ENCODE results near the gene STK11IP. TPM values are rescaled to one million over a fixed set of nuclear protein-coding genes. Genes with fewer than 3 reads are reported as not detected.

The STK11IP gene
- total and polyA plus RNA-seq, 2 of the 13 experiments (the other 11 are each of a cell fraction or from before 2014, with no cell fraction given): 12.8 to 24.0 TPM

- TF ChIP-seq POGK (CRISPR knock-in tag; conservative IDR thresholded peaks at IDR 0.05): peak; percentile 23; the same call in 1 of the 2 replicates
- TF ChIP-seq AHR (CRISPR knock-in tag; IDR thresholded peaks at IDR 0.05): peak; percentile 75
- no peak for TF ChIP-seq ZNF616 (CRISPR knock-in tag; IDR thresholded peaks at IDR 0.05; ENCODE audit: low read depth)
- peak; percentile 98 for TF ChIP-seq ZNF605 (CRISPR knock-in tag; IDR thresholded peaks at IDR 0.05)
- no peak; the same call in 1 of the 2 replicates for TF ChIP-seq ZNF230 (CRISPR knock-in tag; IDR thresholded peaks at IDR 0.05)
- TF ChIP-seq HBP1 (CRISPR knock-in tag; IDR thresholded peaks at IDR 0.05; ENCODE audit: low read depth): peak; percentile 89
- no peak; the same call in 1 of the 2 replicates for TF ChIP-seq TERF1 (CRISPR knock-in tag; IDR thresholded peaks at IDR 0.05)
- no peak for TF ChIP-seq MBD4 (IDR thresholded peaks at IDR 0.05; ENCODE audit: borderline replicate concordance, low read length)
- peak; percentile 69; the same call in 1 of the 2 replicates for TF ChIP-seq KDM5B (CRISPR knock-in tag; IDR thresholded peaks at IDR 0.05; ENCODE audit: borderline replicate concordance)
- no peak for TF ChIP-seq KDM1A (CRISPR knock-in tag; IDR thresholded peaks at IDR 0.05)
- TF ChIP-seq NONO (IDR thresholded peaks at IDR 0.05): no peak
- TF ChIP-seq NONO (CRISPR knock-in tag; conservative IDR thresholded peaks at IDR 0.05): peak; percentile 94
- peak; percentile 95 for TF ChIP-seq DMAP1 (CRISPR knock-in tag; IDR thresholded peaks at IDR 0.05)
- no peak for TF ChIP-seq ZNF850 (CRISPR knock-in tag; conservative IDR thresholded peaks at IDR 0.05)
- no peak for TF ChIP-seq ZXDC (CRISPR knock-in tag; IDR thresholded peaks at IDR 0.05)
- TF ChIP-seq ZC3H13 (CRISPR knock-in tag; IDR thresholded peaks at IDR 0.05): peak; percentile 48; the same call in 1 of the 2 replicates
- 0 out of 2 replicates have a peak, but pooled peaks have one; percentile 37 for TF ChIP-seq ZSCAN30 (CRISPR knock-in tag; IDR thresholded peaks at IDR 0.05)
- peak; percentile 51 for TF ChIP-seq SIX4 (CRISPR knock-in tag; IDR thresholded peaks at IDR 0.05)
- TF ChIP-seq NPAS2 (CRISPR knock-in tag; IDR thresholded peaks at IDR 0.05; ENCODE audit: borderline replicate concordance): no peak
- TF ChIP-seq FOXC1 (CRISPR knock-in tag; IDR thresholded peaks at IDR 0.05; ENCODE audit: borderline replicate concordance): peak; percentile 58; the same call in 1 of the 2 replicates
- TF ChIP-seq MYPOP (CRISPR knock-in tag; IDR thresholded peaks at IDR 0.05): peak; percentile 87
- no peak for TF ChIP-seq MBNL3 (CRISPR knock-in tag; conservative IDR thresholded peaks at IDR 0.05)
Observed at GRCh38 chr2:219597552-219598307, at the start of gene STK11IP (continued).

Measured in HepG2 (cell line).